HepG2 (cell line): Measurements from ENCODE around the gene TCFL5. TPM values are rescaled to one million over a fixed set of nuclear protein-coding genes. Genes with fewer than 3 reads are reported as not detected.

Experiments
- HOXA3 ChIP-seq: sonication (generic); formaldehyde crosslinking; IDR thresholded peaks from 2 replicates; pipeline ENCODE4 v1.5.0; 2020; ENCODE audit warnings: missing genetic modification reagents
- KAT8 ChIP-seq: IDR thresholded peaks from 2 replicates; pipeline ENCODE4 v1.6.1; 2016; ENCODE audit warnings: missing genetic modification reagents, missing compliant biosample characterization
- KDM1A ChIP-seq: IDR thresholded peaks from 2 replicates; pipeline ENCODE4 v1.6.1; 2016; ENCODE audit warnings: missing compliant biosample characterization
- NFATC3 ChIP-seq: sonication (generic); formaldehyde crosslinking; IDR thresholded peaks from 2 replicates; pipeline ENCODE4 v1.5.1; 2020; ENCODE audit warnings: mild to moderate bottlenecking, missing genetic modification reagents
- NFRKB ChIP-seq: fragments of 450-650 bp; IDR thresholded peaks from 2 replicates; pipeline ENCODE4 v1.6.1; 2017
- RAD21 ChIP-seq: fragments of 450-650 bp; formaldehyde crosslinking; IDR thresholded peaks from 2 replicates; pipeline ENCODE4 v1.5.0; 2020; ENCODE audit warnings: mild to moderate bottlenecking
- RBM39 ChIP-seq: fragments of 200-400 bp; formaldehyde crosslinking; IDR thresholded peaks from one replicate; pipeline ENCODE4 v1.6.1; 2018; ENCODE audit warnings: antibody characterized with exemption, mild to moderate bottlenecking, low read depth, low read length; ENCODE audit not compliant: poor library complexity, severe bottlenecking
- ZFP41 ChIP-seq: sonication (generic); formaldehyde crosslinking; IDR thresholded peaks from 2 replicates; pipeline ENCODE4 v1.4.0; 2020; ENCODE audit warnings: mild to moderate bottlenecking, missing genetic modification reagents, borderline replicate concordance
- ZFX ChIP-seq: sonication (generic); formaldehyde crosslinking; IDR thresholded peaks from 2 replicates; pipeline ENCODE4 v1.4.0; 2020; ENCODE audit warnings: mild to moderate bottlenecking, low read depth, missing genetic modification reagents, moderate library complexity
- ZNF10 ChIP-seq: sonication (generic); formaldehyde crosslinking; IDR thresholded peaks from 2 replicates; pipeline ENCODE4 v1.4.0; 2020; ENCODE audit warnings: mild to moderate bottlenecking, low read depth, missing genetic modification reagents, borderline replicate concordance
- ZNF263 ChIP-seq: sonication (generic); formaldehyde crosslinking; IDR thresholded peaks from 2 replicates; pipeline ENCODE4 v1.4.0; 2020; ENCODE audit warnings: missing genetic modification reagents
- ZNF354B ChIP-seq: sonication (generic); formaldehyde crosslinking; IDR thresholded peaks from 2 replicates; pipeline ENCODE4 v1.8.0; 2022; ENCODE audit warnings: mild to moderate bottlenecking, missing genetic modification reagents
- ZNF431 ChIP-seq: sonication (generic); formaldehyde crosslinking; IDR thresholded peaks from 2 replicates; pipeline ENCODE4 v1.9.0; 2022; ENCODE audit warnings: missing genetic modification reagents, low read depth, mild to moderate bottlenecking, borderline replicate concordance
- ZNF468 ChIP-seq: sonication (generic); formaldehyde crosslinking; IDR thresholded peaks from 2 replicates; pipeline ENCODE4 v1.8.0; 2022; ENCODE audit warnings: mild to moderate bottlenecking, moderate library complexity, missing genetic modification reagents
- ZNF570 ChIP-seq: sonication (generic); formaldehyde crosslinking; IDR thresholded peaks from 2 replicates; pipeline ENCODE4 v1.4.0; 2020; ENCODE audit warnings: mild to moderate bottlenecking, missing genetic modification reagents, borderline replicate concordance
- ZNF766 ChIP-seq: sonication (generic); formaldehyde crosslinking; IDR thresholded peaks from 2 replicates; pipeline ENCODE4 v1.5.0; 2020; ENCODE audit warnings: missing genetic modification reagents, borderline replicate concordance
- ZNF792 ChIP-seq: IDR thresholded peaks from 2 replicates; pipeline ENCODE4 v1.6.1; 2016
- polyA plus RNA-seq, 8 experiments: library from polyadenylated mRNA; depleted of rRNA in 3 of 8; stranded (reverse) in 7 of 8; unstranded in 1 of 8; fragments of >200 nt; fragmentation: Illumina TruSeq in 4 of 8; extraction: Trizol in 4 of 8; gene quantifications; 2 replicates each; pipeline versions ENCODE4 v1.2.1 to v1.2.3, GENCODE V29; 2011 to 2016; ENCODE audit warnings: low read depth in 4 of 8, missing spikeins in 1 of 8, mixed read lengths in 1 of 8; ENCODE audit not compliant: insufficient read depth in 1 of 8
- total RNA-seq, 5 experiments: library from RNA; depleted of rRNA; stranded (reverse); fragments of >200 nt; fragmentation: Illumina TruSeq; extraction: Trizol; gene quantifications; 2 replicates each; pipeline ENCODE4 v1.2.3, GENCODE V29; 2016; ENCODE audit warnings: low read depth in 1 of 5
- TF ChIP-seq, protein P1 (sequence below): sonication (generic); formaldehyde crosslinking; IDR thresholded peaks from 2 replicates; pipeline ENCODE4 v1.4.0; 2020; ENCODE audit warnings: missing genetic modification reagents
- TF ChIP-seq, protein P2 (sequence below): sonication (generic); formaldehyde crosslinking; IDR thresholded peaks from 2 replicates; pipeline ENCODE4 v1.4.0; 2020; ENCODE audit warnings: missing genetic modification reagents; ENCODE audit errors: not compliant biosample characterization
- TF ChIP-seq, protein P3 (sequence below): sonication (generic); formaldehyde crosslinking; IDR thresholded peaks from 2 replicates; pipeline ENCODE4 v1.8.1; 2023; ENCODE audit warnings: mild to moderate bottlenecking, missing genetic modification reagents
- TF ChIP-seq, protein P4 (sequence below): sonication (generic); formaldehyde crosslinking; IDR thresholded peaks from 2 replicates; pipeline ENCODE4 v1.4.0; 2020; ENCODE audit warnings: low read depth, missing genetic modification reagents
- TF ChIP-seq, protein P5 (sequence below): sonication (generic); formaldehyde crosslinking; IDR thresholded peaks from 2 replicates; pipeline ENCODE4 v1.5.1; 2020; ENCODE audit warnings: mild to moderate bottlenecking, moderate library complexity, missing genetic modification reagents

TCFL5 gene
- total and polyA plus RNA-seq, 2 of the 13 experiments (the other 11 are each of a cell fraction or from before 2014, with no cell fraction given): 14.8 to 20.0 TPM

DNA sequence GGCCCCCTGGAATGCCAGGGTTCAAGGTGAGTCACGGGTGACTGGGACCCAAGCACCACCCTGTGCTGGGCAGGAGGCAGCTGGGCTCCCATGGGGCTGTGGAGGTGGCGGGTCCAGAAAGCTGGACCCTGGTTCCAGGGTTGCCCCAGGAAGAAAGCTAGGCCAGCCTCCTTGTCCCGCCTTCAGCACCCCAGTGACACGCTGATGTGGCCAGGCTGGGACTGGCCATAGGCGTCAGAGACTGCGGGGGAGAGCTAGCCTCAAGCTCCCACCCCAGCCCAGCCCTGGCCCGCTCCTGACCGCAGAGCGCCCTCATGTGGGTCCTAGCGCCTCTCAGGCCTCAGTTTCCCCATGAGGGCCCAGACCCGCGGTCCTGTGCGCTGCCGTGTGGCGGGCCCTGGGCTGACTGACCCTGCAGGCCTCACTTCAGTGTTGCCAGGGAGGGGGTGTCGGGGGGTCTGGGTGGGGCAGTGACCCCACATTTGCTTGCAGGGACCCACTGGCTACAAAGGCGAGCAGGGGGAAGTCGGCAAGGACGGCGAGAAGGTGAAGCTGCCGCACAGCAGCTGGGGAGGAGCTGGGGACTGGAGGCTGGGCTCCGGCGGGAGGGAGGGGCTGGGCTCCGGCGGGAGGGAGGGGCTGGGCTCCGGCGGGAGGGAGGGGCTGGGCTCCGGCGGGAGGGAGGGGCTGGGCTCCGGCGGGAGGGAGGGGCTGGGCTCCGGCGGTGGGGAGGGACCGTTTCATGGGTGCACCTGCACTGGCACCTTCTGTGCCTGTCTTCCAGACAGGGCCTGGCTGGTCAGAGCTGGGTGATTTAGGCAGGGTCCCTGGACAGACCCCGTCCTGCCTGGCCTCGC is 36.9 kb downstream of the TCFL5 start (continued):
- no peak for TF ChIP-seq RBM39
- TF ChIP-seq, protein P1, sequence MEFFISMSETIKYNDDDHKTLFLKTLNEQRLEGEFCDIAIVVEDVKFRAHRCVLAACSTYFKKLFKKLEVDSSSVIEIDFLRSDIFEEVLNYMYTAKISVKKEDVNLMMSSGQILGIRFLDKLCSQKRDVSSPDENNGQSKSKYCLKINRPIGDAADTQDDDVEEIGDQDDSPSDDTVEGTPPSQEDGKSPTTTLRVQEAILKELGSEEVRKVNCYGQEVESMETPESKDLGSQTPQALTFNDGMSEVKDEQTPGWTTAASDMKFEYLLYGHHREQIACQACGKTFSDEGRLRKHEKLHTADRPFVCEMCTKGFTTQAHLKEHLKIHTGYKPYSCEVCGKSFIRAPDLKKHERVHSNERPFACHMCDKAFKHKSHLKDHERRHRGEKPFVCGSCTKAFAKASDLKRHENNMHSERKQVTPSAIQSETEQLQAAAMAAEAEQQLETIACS (CRISPR knock-in tag): no peak
- TF ChIP-seq ZNF792 (CRISPR knock-in tag): no peak
- no peak for TF ChIP-seq ZNF468 (CRISPR knock-in tag)
- TF ChIP-seq ZNF570 (CRISPR knock-in tag): no peak
- peak; percentile 45; the same call in 1 of the 2 replicates for TF ChIP-seq ZFX (CRISPR knock-in tag)
- TF ChIP-seq, protein P2, sequence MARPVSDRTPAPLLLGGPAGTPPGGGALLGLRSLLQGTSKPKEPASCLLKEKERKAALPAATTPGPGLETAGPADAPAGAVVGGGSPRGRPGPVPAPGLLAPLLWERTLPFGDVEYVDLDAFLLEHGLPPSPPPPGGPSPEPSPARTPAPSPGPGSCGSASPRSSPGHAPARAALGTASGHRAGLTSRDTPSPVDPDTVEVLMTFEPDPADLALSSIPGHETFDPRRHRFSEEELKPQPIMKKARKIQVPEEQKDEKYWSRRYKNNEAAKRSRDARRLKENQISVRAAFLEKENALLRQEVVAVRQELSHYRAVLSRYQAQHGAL (CRISPR knock-in tag): no peak
- TF ChIP-seq NFATC3 (CRISPR knock-in tag): 0 out of 2 replicates have a peak, but pooled peaks have one; percentile 39
- no peak for TF ChIP-seq ZFP41 (CRISPR knock-in tag)
- TF ChIP-seq, protein P3, sequence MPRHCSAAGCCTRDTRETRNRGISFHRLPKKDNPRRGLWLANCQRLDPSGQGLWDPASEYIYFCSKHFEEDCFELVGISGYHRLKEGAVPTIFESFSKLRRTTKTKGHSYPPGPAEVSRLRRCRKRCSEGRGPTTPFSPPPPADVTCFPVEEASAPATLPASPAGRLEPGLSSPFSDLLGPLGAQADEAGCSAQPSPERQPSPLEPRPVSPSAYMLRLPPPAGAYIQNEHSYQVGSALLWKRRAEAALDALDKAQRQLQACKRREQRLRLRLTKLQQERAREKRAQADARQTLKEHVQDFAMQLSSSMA (CRISPR knock-in tag): no peak
- TF ChIP-seq KAT8 (CRISPR knock-in tag): no peak
- no peak for TF ChIP-seq ZNF10
- TF ChIP-seq, protein P4, sequence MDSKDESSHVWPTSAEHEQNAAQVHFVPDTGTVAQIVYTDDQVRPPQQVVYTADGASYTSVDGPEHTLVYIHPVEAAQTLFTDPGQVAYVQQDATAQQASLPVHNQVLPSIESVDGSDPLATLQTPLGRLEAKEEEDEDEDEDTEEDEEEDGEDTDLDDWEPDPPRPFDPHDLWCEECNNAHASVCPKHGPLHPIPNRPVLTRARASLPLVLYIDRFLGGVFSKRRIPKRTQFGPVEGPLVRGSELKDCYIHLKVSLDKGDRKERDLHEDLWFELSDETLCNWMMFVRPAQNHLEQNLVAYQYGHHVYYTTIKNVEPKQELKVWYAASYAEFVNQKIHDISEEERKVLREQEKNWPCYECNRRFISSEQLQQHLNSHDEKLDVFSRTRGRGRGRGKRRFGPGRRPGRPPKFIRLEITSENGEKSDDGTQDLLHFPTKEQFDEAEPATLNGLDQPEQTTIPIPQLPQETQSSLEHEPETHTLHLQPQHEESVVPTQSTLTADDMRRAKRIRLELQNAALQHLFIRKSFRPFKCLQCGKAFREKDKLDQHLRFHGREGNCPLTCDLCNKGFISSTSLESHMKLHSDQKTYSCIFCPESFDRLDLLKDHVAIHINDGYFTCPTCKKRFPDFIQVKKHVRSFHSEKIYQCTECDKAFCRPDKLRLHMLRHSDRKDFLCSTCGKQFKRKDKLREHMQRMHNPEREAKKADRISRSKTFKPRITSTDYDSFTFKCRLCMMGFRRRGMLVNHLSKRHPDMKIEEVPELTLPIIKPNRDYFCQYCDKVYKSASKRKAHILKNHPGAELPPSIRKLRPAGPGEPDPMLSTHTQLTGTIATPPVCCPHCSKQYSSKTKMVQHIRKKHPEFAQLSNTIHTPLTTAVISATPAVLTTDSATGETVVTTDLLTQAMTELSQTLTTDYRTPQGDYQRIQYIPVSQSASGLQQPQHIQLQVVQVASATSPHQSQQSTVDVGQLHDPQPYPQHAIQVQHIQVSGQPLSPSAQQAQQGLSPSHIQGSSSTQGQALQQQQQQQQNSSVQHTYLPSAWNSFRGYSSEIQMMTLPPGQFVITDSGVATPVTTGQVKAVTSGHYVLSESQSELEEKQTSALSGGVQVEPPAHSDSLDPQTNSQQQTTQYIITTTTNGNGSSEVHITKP: no peak
- no peak for TF ChIP-seq ZNF263 (CRISPR knock-in tag)
- TF ChIP-seq HOXA3 (CRISPR knock-in tag): peak; percentile 53
- TF ChIP-seq KDM1A (CRISPR knock-in tag): no peak
- 0 out of 2 replicates have a peak, but pooled peaks have one; percentile 27 for TF ChIP-seq RAD21
- TF ChIP-seq NFRKB: no peak
- TF ChIP-seq, protein P5, sequence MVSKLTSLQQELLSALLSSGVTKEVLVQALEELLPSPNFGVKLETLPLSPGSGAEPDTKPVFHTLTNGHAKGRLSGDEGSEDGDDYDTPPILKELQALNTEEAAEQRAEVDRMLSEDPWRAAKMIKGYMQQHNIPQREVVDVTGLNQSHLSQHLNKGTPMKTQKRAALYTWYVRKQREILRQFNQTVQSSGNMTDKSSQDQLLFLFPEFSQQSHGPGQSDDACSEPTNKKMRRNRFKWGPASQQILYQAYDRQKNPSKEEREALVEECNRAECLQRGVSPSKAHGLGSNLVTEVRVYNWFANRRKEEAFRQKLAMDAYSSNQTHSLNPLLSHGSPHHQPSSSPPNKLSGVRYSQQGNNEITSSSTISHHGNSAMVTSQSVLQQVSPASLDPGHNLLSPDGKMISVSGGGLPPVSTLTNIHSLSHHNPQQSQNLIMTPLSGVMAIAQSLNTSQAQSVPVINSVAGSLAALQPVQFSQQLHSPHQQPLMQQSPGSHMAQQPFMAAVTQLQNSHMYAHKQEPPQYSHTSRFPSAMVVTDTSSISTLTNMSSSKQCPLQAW (CRISPR knock-in tag): peak; percentile 65; the same call in 1 of the 2 replicates
- no peak for TF ChIP-seq ZNF766 (CRISPR knock-in tag)
- TF ChIP-seq ZNF354B (CRISPR knock-in tag): no peak
- TF ChIP-seq ZNF431 (CRISPR knock-in tag): no peak; the same call in 1 of the 2 replicates
